HepG2 (cell line): ENCODE measurements around the gene RIN3.

Experiments
- ATF2 ChIP-seq: sonication (generic); formaldehyde crosslinking; IDR thresholded peaks from 2 replicates; pipeline ENCODE4 v1.4.0; 2020; ENCODE audit warnings: missing genetic modification reagents
- CBFB ChIP-seq: sonication (generic); formaldehyde crosslinking; IDR thresholded peaks from 2 replicates; pipeline ENCODE4 v1.4.0; 2020; ENCODE audit warnings: missing genetic modification reagents
- CEBPZ ChIP-seq: IDR thresholded peaks from 2 replicates; pipeline ENCODE4 v1.6.1; 2012; ENCODE audit warnings: low read length, improper control_type of control experiment
- EZH2 ChIP-seq: conservative IDR thresholded peaks from 2 replicates; pipeline ENCODE4 v1.6.1; 2012; ENCODE audit warnings: mild to moderate bottlenecking, low read depth, low read length, moderate library complexity
- NR2F1 ChIP-seq, 2 experiments: fragments of 450-650 bp in 1 of 2; formaldehyde crosslinking in 1 of 2; IDR thresholded peaks; 2 replicates each; pipeline versions ENCODE4 v1.5.0 to v1.6.1; 2016 to 2020; ENCODE audit warnings: mild to moderate bottlenecking in 1 of 2, missing compliant biosample characterization in 1 of 2, missing genetic modification reagents in 1 of 2, moderate library complexity in 1 of 2
- NR2F6 ChIP-seq, 2 experiments: IDR thresholded peaks; 2 replicates each; pipeline ENCODE4 v1.6.1; 2016; ENCODE audit warnings: antibody characterized with exemption in 1 of 2, mild to moderate bottlenecking in 1 of 2
- POLR2A ChIP-seq, 2 experiments: IDR thresholded peaks; 2 replicates each; pipeline ENCODE4 v1.6.1; 2011; ENCODE audit warnings: low read depth in 2 of 2, low read length in 2 of 2, mild to moderate bottlenecking in 1 of 2, moderate library complexity in 1 of 2; ENCODE audit not compliant: insufficient read depth in 1 of 2
- REST ChIP-seq, 2 experiments: IDR thresholded peaks; 2 replicates each; pipeline ENCODE4 v1.6.1; 2011 to 2012; ENCODE audit warnings: low read length in 2 of 2, borderline replicate concordance in 1 of 2, low read depth in 1 of 2, mild to moderate bottlenecking in 1 of 2, moderate library complexity in 1 of 2
- SOX6 ChIP-seq, 2 experiments: fragments of 450-650 bp in 1 of 2; sonication (generic) in 1 of 2; formaldehyde crosslinking in 1 of 2; IDR thresholded peaks; 2 replicates each; pipeline versions ENCODE4 v1.4.0 to v1.6.1; 2017 to 2020; ENCODE audit warnings: antibody characterized with exemption in 1 of 2, mild to moderate bottlenecking in 1 of 2, missing genetic modification reagents in 1 of 2
- SUZ12 ChIP-seq: fragments of 150-350 bp; IDR thresholded peaks from 2 replicates; pipeline ENCODE4 v1.6.1; 2014; ENCODE audit warnings: low read depth, low read length
- TAF1 ChIP-seq: sonication (generic); formaldehyde crosslinking; IDR thresholded peaks from 2 replicates; pipeline ENCODE4 v1.4.0; 2020; ENCODE audit warnings: missing genetic modification reagents
- THAP8 ChIP-seq: sonication (generic); formaldehyde crosslinking; IDR thresholded peaks from 2 replicates; pipeline ENCODE4 v1.5.1; 2020; ENCODE audit warnings: missing genetic modification reagents, mild to moderate bottlenecking, borderline replicate concordance
- ZMYM3 ChIP-seq: sonication (generic); formaldehyde crosslinking; IDR thresholded peaks from 2 replicates; pipeline ENCODE4 v1.5.1; 2020; ENCODE audit warnings: mild to moderate bottlenecking, missing genetic modification reagents
- ZNF10 ChIP-seq: sonication (generic); formaldehyde crosslinking; IDR thresholded peaks from 2 replicates; pipeline ENCODE4 v1.4.0; 2020; ENCODE audit warnings: mild to moderate bottlenecking, low read depth, missing genetic modification reagents, borderline replicate concordance

GRCh38 chr14:92676403-92677086 is 163.0 kb downstream of the RIN3 start:
- TF ChIP-seq POLR2A (IDR thresholded peaks at IDR 0.05; ENCODE audit: insufficient read depth in 1 of 2, low read depth in 2 of 2, low read length in 2 of 2) (no peak), EZH2 (no peak), REST (IDR thresholded peaks at IDR 0.05; ENCODE audit: borderline replicate concordance in 1 of 2, low read depth in 1 of 2, low read length in 2 of 2) (no peak), SUZ12 (no peak), NR2F6 (IDR thresholded peaks at IDR 0.05) (no peak), NR2F6 (CRISPR knock-in tag; IDR thresholded peaks at IDR 0.05) (no peak), ZNF10 (CRISPR knock-in tag) (no peak), TAF1 (CRISPR knock-in tag) (no peak), CBFB (CRISPR knock-in tag) (no peak), CEBPZ (no peak), ZMYM3 (CRISPR knock-in tag) (no peak), ATF2 (CRISPR knock-in tag) (no peak), THAP8 (no peak), SOX6 (IDR thresholded peaks at IDR 0.05) (no peak), SOX6 (CRISPR knock-in tag; IDR thresholded peaks at IDR 0.05) (no peak), NR2F1 (CRISPR knock-in tag; IDR thresholded peaks at IDR 0.05) (no peak)
